Activated naive CD8-positive, alpha-beta T cell treated with anti-CD3 and anti-CD28 coated beads for 36 hours (primary cell): Measurements from ENCODE around the gene SLC1A1. TPM values are rescaled to one million over a fixed set of nuclear protein-coding genes. Genes with fewer than 3 reads are reported as not detected.
"Not testable (repeated sequence)": the region's sequence is repeated elsewhere in the genome, so short reads cannot be mapped to it uniquely, and the experiment has no call there.

ENCODE experiments used
- DNase-seq: peaks from one replicate; pipeline ENCODE4 v3.0.0; 2021
- H3K27ac Mint-ChIP-seq: one replicate; pipeline ENCODE4 v1.8.0; 2022; ENCODE audit warnings: mild to moderate bottlenecking, moderate library complexity, mixed read lengths
- H3K27me3 Mint-ChIP-seq: one replicate; pipeline ENCODE4 v1.8.0; 2022; ENCODE audit warnings: mild to moderate bottlenecking, mixed read lengths
- H3K36me3 Mint-ChIP-seq: one replicate; pipeline ENCODE4 v1.8.0; 2021; ENCODE audit warnings: mild to moderate bottlenecking, mixed read lengths
- H3K4me1 Mint-ChIP-seq: one replicate; pipeline ENCODE4 v1.8.0; 2021; ENCODE audit warnings: mixed read lengths
- H3K4me3 Mint-ChIP-seq: one replicate; pipeline ENCODE4 v1.8.0; 2022; ENCODE audit warnings: mild to moderate bottlenecking, moderate library complexity, mixed read lengths
- H3K9me3 Mint-ChIP-seq: one replicate; pipeline ENCODE4 v1.8.0; 2022; ENCODE audit warnings: mixed read lengths
- total RNA-seq, 2 experiments: library from RNA; stranded (reverse); gene quantifications; one replicate each; pipeline ENCODE4 v1.2.3, GENCODE V29; 2021

Gene SLC1A1
- total RNA-seq, 2 experiments from 2014 or later = 0.10 to 0.23 TPM

GRCh38 chr9:4544714-4545113 is 54.4 kb downstream of the SLC1A1 start:
- peaks cover 17% of the 10 kb centered on the region for H3K4me1 Mint-ChIP-seq
- H3K36me3 Mint-ChIP-seq, DNase-seq, H3K4me3 Mint-ChIP-seq, H3K27me3 Mint-ChIP-seq, H3K9me3 Mint-ChIP-seq, H3K27ac Mint-ChIP-seq: not testable (repeated sequence)

GRCh38 chr9:4547016-4547415 is 56.7 kb downstream of the SLC1A1 start:
- H3K4me1 Mint-ChIP-seq = peaks cover 27% of the 10 kb centered on the region
- no peak for DNase-seq
- no peaks in the 10 kb centered on the region for H3K27me3 Mint-ChIP-seq
- no peak overlapping the region for H3K27ac Mint-ChIP-seq
- H3K9me3 Mint-ChIP-seq = peaks cover 1% of the 10 kb centered on the region
- H3K36me3 Mint-ChIP-seq = no peaks in the 10 kb centered on the region
- no peak overlapping the region for H3K4me3 Mint-ChIP-seq

- no peak for DNase-seq
- Mint-ChIP-seq H3K4me1 (peaks cover 27% of the 10 kb centered on the region), H3K27me3 (no peaks in the 10 kb centered on the region), H3K36me3 (no peaks in the 10 kb centered on the region), H3K27ac (no peak overlapping the region), H3K9me3 (peaks cover 1% of the 10 kb centered on the region), H3K4me3 (no peak overlapping the region)
Measured at GRCh38 chr9:4548811-4549725, 58.8 kb downstream of the SLC1A1 start.

- no peaks in the 10 kb centered on the region for H3K36me3 Mint-ChIP-seq
- H3K27ac Mint-ChIP-seq = no peak overlapping the region
- no peak for DNase-seq
- peaks cover 1% of the 10 kb centered on the region for H3K9me3 Mint-ChIP-seq
- no peak overlapping the region for H3K4me3 Mint-ChIP-seq
- no peaks in the 10 kb centered on the region for H3K27me3 Mint-ChIP-seq
- peaks cover 28% of the 10 kb centered on the region for H3K4me1 Mint-ChIP-seq
Measured at GRCh38 chr9:4549751-4550295, 59.6 kb downstream of the SLC1A1 start.

GRCh38 chr9:4550777-4551484 is 60.7 kb downstream of the SLC1A1 start:
- H3K9me3 Mint-ChIP-seq = no peaks in the 10 kb centered on the region
- H3K27me3 Mint-ChIP-seq = no peaks in the 10 kb centered on the region
- H3K4me1 Mint-ChIP-seq = peaks cover 29% of the 10 kb centered on the region
- no peaks in the 10 kb centered on the region for H3K36me3 Mint-ChIP-seq
- DNase-seq = no peak
- no peak overlapping the region for H3K27ac Mint-ChIP-seq
- H3K4me3 Mint-ChIP-seq = no peak overlapping the region

GRCh38 chr9:4553951-4554381 is 63.7 kb downstream of the SLC1A1 start:
- no peaks in the 10 kb centered on the region for H3K36me3 Mint-ChIP-seq

GRCh38 chr9:4555236-4555635 is 65.0 kb downstream of the SLC1A1 start:
- Mint-ChIP-seq H3K27ac (no peak overlapping the region), H3K27me3 (no peaks in the 10 kb centered on the region), H3K4me3 (no peak overlapping the region), H3K4me1 (peaks cover 15% of the 10 kb centered on the region), H3K9me3 (no peaks in the 10 kb centered on the region), H3K36me3 (no peaks in the 10 kb centered on the region)
- no peak for DNase-seq

More at GRCh38 chr9:4553951-4554381, 63.7 kb downstream of the SLC1A1 start:
- H3K27me3 Mint-ChIP-seq = no peaks in the 10 kb centered on the region
- peaks cover 15% of the 10 kb centered on the region for H3K4me1 Mint-ChIP-seq
- DNase-seq = no peak
- H3K4me3 Mint-ChIP-seq = no peak overlapping the region
- no peaks in the 10 kb centered on the region for H3K9me3 Mint-ChIP-seq
- no peak overlapping the region for H3K27ac Mint-ChIP-seq

GRCh38 chr9:4558371-4558998 is 68.2 kb downstream of the SLC1A1 start:
- DNase-seq = no peak
- H3K27ac Mint-ChIP-seq = no peak overlapping the region
- H3K27me3 Mint-ChIP-seq = no peaks in the 10 kb centered on the region
- H3K4me1 Mint-ChIP-seq = peaks cover 9% of the 10 kb centered on the region
- H3K4me3 Mint-ChIP-seq = no peak overlapping the region
- no peaks in the 10 kb centered on the region for H3K36me3 Mint-ChIP-seq
- no peaks in the 10 kb centered on the region for H3K9me3 Mint-ChIP-seq

GRCh38 chr9:4559261-4560182 is 69.3 kb downstream of the SLC1A1 start:
- Mint-ChIP-seq H3K27me3 (no peaks in the 10 kb centered on the region), H3K36me3 (no peaks in the 10 kb centered on the region), H3K4me3 (no peak overlapping the region), H3K9me3 (no peaks in the 10 kb centered on the region), H3K4me1 (peaks cover 15% of the 10 kb centered on the region), H3K27ac (no peak overlapping the region)
- no peak for DNase-seq

- Mint-ChIP-seq H3K27me3 (no peaks in the 10 kb centered on the region), H3K27ac (no peak overlapping the region)
Measured at GRCh38 chr9:4563105-4563504, 72.8 kb downstream of the SLC1A1 start.

GRCh38 chr9:4566806-4567205 is 76.5 kb downstream of the SLC1A1 start:
- peaks cover 11% of the 10 kb centered on the region for H3K4me1 Mint-ChIP-seq
- no peak overlapping the region for H3K27ac Mint-ChIP-seq
- no peaks in the 10 kb centered on the region for H3K36me3 Mint-ChIP-seq
- peaks cover 4% of the 10 kb centered on the region for H3K9me3 Mint-ChIP-seq
- no peaks in the 10 kb centered on the region for H3K27me3 Mint-ChIP-seq
- H3K4me3 Mint-ChIP-seq = no peak overlapping the region
- no peak for DNase-seq

More at GRCh38 chr9:4563105-4563504, 72.8 kb downstream of the SLC1A1 start:
- H3K9me3 Mint-ChIP-seq = peaks cover 4% of the 10 kb centered on the region
- no peak overlapping the region for H3K4me3 Mint-ChIP-seq
- H3K4me1 Mint-ChIP-seq = peaks cover 11% of the 10 kb centered on the region
- no peaks in the 10 kb centered on the region for H3K36me3 Mint-ChIP-seq
- DNase-seq = no peak

GRCh38 chr9:4567601-4568000 is 77.3 kb downstream of the SLC1A1 start:
- no peak overlapping the region for H3K4me3 Mint-ChIP-seq
- no peak overlapping the region for H3K27ac Mint-ChIP-seq
- peaks cover 4% of the 10 kb centered on the region for H3K9me3 Mint-ChIP-seq

GRCh38 chr9:4569101-4569500 is 78.8 kb downstream of the SLC1A1 start:
- Mint-ChIP-seq H3K9me3 (peaks cover 4% of the 10 kb centered on the region), H3K4me1 (peaks cover 13% of the 10 kb centered on the region), H3K27me3 (no peaks in the 10 kb centered on the region), H3K36me3 (no peaks in the 10 kb centered on the region), H3K27ac (no peak overlapping the region), H3K4me3 (no peak overlapping the region)
- DNase-seq = no peak

More at GRCh38 chr9:4567601-4568000, 77.3 kb downstream of the SLC1A1 start:
- Mint-ChIP-seq H3K4me1 (peaks cover 18% of the 10 kb centered on the region), H3K27me3 (no peaks in the 10 kb centered on the region), H3K36me3 (no peaks in the 10 kb centered on the region)
- DNase-seq = no peak

- H3K4me3 Mint-ChIP-seq = no peak overlapping the region
- peak; percentile 5 for DNase-seq
- H3K9me3 Mint-ChIP-seq = no peaks in the 10 kb centered on the region
- H3K36me3 Mint-ChIP-seq = no peaks in the 10 kb centered on the region
- no peaks in the 10 kb centered on the region for H3K27me3 Mint-ChIP-seq
- H3K27ac Mint-ChIP-seq = peak overlapping the region; percentile 21
- peaks cover 19% of the 10 kb centered on the region for H3K4me1 Mint-ChIP-seq
Measured at GRCh38 chr9:4572184-4572826, 82.0 kb downstream of the SLC1A1 start.
